ENCODE measurements around the gene ZNF775.

The ZNF775 gene

GRCh38 chr7:150412518-150413488, 33.7 kb downstream of the ZNF775 start:
- no peak for DNase-seq (ENCODE audit: low read depth in 3 of 3)

GRCh38 chr7:150413640-150414081, 34.5 kb downstream of the ZNF775 start:
- DNase-seq (ENCODE audit: low read depth in 3 of 3), result no peak

GRCh38 chr7:150415161-150416153, 36.3 kb downstream of the ZNF775 start:
- no peak for DNase-seq (ENCODE audit: low read depth in 3 of 3)

- DNase-seq (ENCODE audit: low read depth in 3 of 3), result no peak
Observed at GRCh38 chr7:150417239-150417638, 38.1 kb downstream of the ZNF775 start.

GRCh38 chr7:150417863-150418262, 38.7 kb downstream of the ZNF775 start:
- no peak for DNase-seq (ENCODE audit: low read depth in 3 of 3)

GRCh38 chr7:150420242-150420641, 41.1 kb downstream of the ZNF775 start:
- no peak for DNase-seq (ENCODE audit: low read depth in 3 of 3)

- peak; percentile 67 to 78 (median 67) for DNase-seq (ENCODE audit: low read depth in 3 of 3)
Observed at GRCh38 chr7:150420987-150421674, 42.0 kb downstream of the ZNF775 start.

GRCh38 chr7:150421831-150422230, 42.7 kb downstream of the ZNF775 start:
- no peak for DNase-seq (ENCODE audit: low read depth in 3 of 3)

- DNase-seq (ENCODE audit: low read depth in 3 of 3), result no peak
Observed at GRCh38 chr7:150425670-150426069, 46.5 kb downstream of the ZNF775 start.

- no peak for DNase-seq (ENCODE audit: low read depth in 3 of 3)
Observed at GRCh38 chr7:150428671-150429451, 49.7 kb downstream of the ZNF775 start.

GRCh38 chr7:150429699-150430098, 50.6 kb downstream of the ZNF775 start:
- DNase-seq (ENCODE audit: low read depth in 3 of 3), result no peak

GRCh38 chr7:150430465-150431085, 51.4 kb downstream of the ZNF775 start:
- DNase-seq (ENCODE audit: low read depth in 3 of 3), result no peak

GRCh38 chr7:150431839-150432658, 52.9 kb downstream of the ZNF775 start:
- DNase-seq (ENCODE audit: low read depth in 3 of 3), result no peak

GRCh38 chr7:150432915-150433892, 54.1 kb downstream of the ZNF775 start:
- no peak for DNase-seq (ENCODE audit: low read depth in 3 of 3)

GRCh38 chr7:150434240-150434639, 55.1 kb downstream of the ZNF775 start:
- no peak for DNase-seq (ENCODE audit: low read depth in 3 of 3)

GRCh38 chr7:150435047-150435389, 55.9 kb downstream of the ZNF775 start:
- no peak for DNase-seq (ENCODE audit: low read depth in 3 of 3)

- no peak for DNase-seq (ENCODE audit: low read depth in 3 of 3)
Observed at GRCh38 chr7:150435390-150436073, 56.4 kb downstream of the ZNF775 start.

GRCh38 chr7:150439967-150440366, 60.8 kb downstream of the ZNF775 start:
- DNase-seq (ENCODE audit: low read depth in 3 of 3), result no peak

Data from stimulated activated CD4-positive, alpha-beta T cell treated with anti-CD3 and anti-CD28 coated beads, TNF-alpha, amount 100 ng/mL, for 4 hours (primary cell).